Activated CD4-positive, CD25-positive, alpha-beta regulatory T cell treated with anti-CD3 and anti-CD28 coated beads, Interleukin-2, amount 50 U/mL, for 16 hours (primary cell): ENCODE measurements around the gene ERN2.
"Not testable (repeated sequence)": the region's sequence is repeated elsewhere in the genome, so short reads cannot be mapped to it uniquely, and the experiment has no call there.

ENCODE experiments used
- DNase-seq: peaks from one replicate; pipeline ENCODE4 v3.0.0-alpha.2; 2020; ENCODE audit warnings: low read depth, low spot score

The ERN2 gene

GRCh38 chr16:23722613-23723240 is 9.7 kb upstream of the ERN2 start:
- not testable (repeated sequence) for DNase-seq

DNA sequence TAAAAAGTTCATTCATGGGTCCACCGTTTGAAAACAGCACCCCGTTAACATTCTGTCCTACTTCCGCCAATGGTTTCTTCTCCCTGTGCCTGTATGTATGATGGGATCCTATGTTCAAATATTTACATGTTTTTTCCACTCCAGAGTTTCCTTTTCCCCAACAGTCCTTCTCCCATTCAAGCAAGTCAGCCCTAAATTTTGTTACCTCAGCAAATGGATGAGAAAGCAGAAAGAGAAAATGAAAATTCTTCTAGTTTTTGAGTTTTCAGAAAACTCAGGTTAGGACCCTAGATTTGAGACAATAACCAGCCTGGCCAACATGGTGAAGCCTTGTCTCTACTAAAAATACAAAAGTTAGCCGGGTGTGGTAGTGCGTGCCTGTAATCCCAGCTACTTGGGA is 3.5 kb upstream of the ERN2 start:
- no peak for DNase-seq

DNA sequence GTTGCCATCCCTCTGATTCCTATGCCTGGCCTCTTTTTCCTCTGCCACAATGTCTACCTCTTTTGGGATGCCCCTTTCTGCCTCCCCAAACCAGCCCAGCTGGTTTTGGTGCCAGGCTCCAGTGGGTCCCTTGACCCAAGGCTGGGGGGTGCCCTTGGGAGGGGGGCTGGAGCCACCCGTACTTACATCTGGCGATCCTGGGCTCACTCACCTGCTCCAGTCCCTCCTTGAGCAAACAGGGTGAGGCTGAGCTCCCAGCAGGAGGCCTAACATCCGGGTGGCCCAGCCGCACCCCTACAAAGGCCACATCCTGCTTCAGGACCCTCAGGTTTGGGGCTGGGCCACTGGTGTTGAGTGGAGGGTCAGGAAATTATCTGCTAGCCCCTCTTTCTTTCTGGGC is 1.2 kb downstream of the ERN2 start:
- DNase-seq, result no peak

DNA sequence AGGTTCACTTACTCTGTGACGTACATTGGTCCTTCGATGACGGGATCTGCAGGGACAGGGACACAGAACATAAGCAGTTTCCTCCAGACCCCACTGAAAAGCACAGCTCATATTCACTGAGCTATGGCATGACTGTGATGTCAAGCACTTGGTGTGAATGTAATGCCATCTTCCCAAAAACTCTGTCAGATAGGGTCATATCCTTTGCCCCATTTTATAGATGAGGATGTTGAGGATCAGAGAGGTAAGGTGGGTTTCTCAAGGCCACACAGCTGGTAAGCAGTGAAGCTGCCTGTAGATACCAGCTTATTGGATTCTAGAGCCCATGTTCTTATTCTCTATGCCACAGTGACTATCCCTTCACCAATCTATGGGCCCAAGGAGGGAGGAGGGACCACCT is 2.5 kb downstream of the ERN2 start:
- DNase-seq, result no peak

- DNase-seq, result no peak
Measured at GRCh38 chr16:23710008-23710407, 3.0 kb downstream of the ERN2 start.

GRCh38 chr16:23709536-23709935 is 3.5 kb downstream of the ERN2 start:
- DNase-seq, result no peak

DNA sequence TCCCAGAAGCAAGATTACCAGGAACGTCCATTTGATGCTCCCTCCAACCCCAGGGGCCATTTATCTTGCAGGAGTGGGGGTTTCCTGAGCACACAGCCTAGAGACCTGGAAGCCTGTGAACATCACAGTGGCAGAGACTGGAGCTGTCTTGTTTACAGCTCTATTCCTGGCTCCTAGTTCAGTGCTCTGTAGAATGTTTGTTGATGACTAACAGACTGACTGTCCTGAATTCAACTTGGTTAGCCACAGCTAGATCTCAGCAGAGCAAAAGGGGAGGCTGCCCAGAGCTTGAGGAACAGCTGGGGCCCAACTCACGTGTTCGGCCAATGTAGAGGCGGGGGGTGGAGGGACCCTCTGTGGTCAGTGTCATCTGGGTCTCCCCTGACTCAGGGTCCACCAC is 6.6 kb downstream of the ERN2 start:
- no peak for DNase-seq

- no peak for DNase-seq
Measured at GRCh38 chr16:23705517-23705902, 7.5 kb downstream of the ERN2 start.

DNA sequence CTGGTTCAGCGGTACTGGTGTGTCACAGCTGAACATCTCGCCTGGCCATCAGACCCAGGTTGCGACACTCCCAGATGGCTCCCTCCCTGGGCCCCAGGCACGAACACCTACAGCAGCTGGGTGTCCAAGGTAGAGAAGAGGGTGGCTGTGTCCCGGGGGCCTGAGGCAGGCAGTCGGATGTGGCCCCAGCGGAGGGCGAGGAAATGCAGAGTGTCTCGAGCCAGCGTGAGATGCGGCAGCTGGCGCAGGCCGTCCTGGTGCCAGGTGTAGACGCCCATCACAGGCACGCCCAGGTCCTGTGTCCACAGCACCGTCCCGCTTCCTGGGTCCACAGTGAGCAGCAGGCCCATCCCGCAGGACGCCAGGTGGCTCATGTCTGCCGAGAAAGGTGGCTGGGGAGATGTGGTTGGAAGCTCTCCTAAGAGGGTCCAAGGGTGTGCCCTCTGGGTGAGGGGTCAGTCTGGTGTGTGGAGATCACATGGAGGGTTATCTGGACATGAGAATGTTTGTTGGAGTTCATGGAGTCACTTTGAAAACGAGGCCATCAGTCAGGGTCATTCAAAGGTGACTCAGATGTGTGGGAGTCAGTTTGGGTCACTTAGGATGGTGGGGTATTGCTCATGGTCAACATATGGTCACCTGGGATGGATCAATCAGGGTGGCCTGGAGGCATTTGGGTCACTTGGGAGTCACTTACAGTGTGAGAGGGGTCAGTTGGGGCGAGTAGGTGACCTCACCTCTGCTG is 8.1 kb downstream of the ERN2 start:
- DNase-seq, result no peak

DNA sequence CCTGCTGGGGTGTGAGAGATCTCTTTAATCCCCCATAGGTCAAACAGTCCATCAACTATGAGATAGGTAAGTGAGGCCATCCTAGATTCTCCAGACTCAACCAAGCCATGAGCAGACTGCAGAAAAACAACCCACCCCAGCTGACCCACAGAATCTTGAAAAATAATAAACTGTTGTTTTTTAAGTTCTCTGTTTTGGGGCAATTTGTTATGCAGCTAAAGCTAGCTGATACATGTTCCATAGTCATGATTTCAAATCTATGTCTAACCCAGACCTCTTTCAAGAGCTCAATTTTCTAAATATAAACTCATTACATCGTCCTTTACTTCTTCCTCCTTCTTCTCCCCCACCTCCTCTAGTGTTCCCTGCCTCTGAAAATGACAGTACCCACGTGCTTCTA is 10.1 kb downstream of the ERN2 start:
- no peak for DNase-seq

DNA sequence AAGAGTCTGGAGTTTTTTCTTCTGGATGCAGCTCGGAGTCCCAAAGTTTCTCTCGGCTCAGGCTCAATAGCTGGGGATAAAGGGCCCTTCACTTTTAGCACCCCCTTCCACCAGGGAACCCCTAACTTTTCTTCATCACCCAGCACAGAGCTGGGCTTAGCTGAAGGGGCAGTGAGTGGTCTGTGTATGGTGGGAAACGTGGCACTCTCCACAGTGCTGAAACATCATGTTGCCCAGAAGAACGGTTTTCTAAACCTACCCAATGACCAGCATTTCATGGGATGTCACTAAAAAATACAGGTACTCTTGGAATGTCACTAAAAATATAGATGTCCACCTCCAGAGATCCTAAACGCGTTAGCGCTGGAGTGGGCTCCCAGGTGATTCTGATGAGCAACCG is 12.0 kb downstream of the ERN2 start:
- no peak for DNase-seq

GRCh38 chr16:23700509-23700908 is 12.5 kb downstream of the ERN2 start:
- no peak for DNase-seq

DNA sequence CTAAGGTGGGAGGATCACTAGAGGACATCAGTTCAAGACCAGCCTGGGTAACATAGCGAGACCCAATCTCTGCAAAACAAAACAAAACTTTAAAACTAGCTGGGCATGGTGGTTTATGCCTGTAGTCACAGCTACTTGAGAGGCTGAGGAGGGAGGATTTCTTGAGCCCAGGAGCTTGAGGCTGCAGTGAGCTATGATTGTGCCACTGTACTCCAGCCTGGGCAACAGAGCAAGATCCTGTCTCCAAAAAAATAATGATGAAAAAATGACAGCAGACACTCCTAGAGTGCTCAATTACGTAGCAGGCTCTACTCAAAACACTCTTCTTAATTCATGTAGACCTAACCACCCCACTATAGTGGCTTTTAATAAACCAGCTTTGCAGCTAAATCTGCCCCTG is 12.9 kb downstream of the ERN2 start:
- DNase-seq, result no peak

- no peak for DNase-seq
Measured at GRCh38 chr16:23699100-23699499, 13.9 kb downstream of the ERN2 start.

- no peak for DNase-seq
Measured at GRCh38 chr16:23695756-23696155, 17.3 kb downstream of the ERN2 start.

GRCh38 chr16:23694644-23695373 is 18.2 kb downstream of the ERN2 start:
- no peak for DNase-seq

DNA sequence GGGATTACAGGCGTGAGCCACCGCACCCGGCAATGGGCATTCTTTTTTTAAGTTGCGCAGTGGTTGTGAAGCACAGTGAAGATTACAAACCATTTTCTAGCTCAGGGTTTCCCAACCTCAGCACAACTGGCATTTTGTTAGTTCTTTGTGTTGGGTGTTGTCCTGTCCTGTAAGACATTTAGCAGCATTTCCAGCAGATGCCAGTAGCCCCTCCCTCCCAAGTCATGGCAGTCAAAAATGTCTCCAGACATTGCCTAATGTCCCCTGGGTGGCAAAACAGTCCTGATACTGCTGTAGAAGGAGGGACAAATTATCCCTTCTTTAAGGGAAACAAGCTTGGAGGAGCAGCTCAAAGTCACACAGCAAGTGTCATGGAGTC is 18.8 kb downstream of the ERN2 start:
- no peak for DNase-seq

DNA sequence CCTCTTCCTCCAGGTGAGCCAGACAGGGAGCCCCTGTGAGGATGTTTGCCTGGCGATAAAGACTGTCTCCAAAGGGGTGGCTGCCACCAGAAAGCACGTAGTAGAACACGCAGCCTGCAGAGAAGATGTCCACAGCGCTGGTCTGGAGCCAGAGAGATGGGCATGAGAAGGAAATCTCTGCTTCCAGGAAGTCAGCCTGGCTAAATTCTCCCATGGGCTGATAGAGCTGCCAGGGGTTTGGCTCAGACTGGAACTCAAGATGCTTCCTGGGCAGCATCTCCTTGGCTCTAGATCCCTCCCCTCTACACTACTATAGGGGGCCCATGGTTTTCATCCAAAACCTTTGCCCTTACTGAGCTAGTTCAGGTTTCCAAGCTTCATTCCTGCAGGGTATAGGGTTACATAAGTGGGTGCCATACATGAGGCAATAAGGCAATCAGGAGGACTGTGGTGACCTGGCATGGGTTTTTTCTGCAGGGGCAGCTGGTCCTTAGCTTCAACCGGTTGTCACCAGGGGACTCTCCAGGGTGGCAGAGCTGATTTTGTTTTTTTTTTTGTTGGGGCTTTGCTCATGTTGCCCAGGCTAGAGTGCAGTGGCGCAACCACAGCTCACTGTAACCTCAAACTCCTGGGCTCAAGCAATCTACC is 20.7 kb downstream of the ERN2 start:
- DNase-seq, result no peak

GRCh38 chr16:23691483-23692189 is 21.4 kb downstream of the ERN2 start:
- DNase-seq, result no peak

- no peak for DNase-seq
Measured at GRCh38 chr16:23690771-23691482, 22.1 kb downstream of the ERN2 start.
